Measurements from ENCODE around the gene IGF1R.

Gene IGF1R

GRCh38 chr15:98930576-98930975, 282.2 kb downstream of the IGF1R start:
- DNase-seq, result no peak

DNA sequence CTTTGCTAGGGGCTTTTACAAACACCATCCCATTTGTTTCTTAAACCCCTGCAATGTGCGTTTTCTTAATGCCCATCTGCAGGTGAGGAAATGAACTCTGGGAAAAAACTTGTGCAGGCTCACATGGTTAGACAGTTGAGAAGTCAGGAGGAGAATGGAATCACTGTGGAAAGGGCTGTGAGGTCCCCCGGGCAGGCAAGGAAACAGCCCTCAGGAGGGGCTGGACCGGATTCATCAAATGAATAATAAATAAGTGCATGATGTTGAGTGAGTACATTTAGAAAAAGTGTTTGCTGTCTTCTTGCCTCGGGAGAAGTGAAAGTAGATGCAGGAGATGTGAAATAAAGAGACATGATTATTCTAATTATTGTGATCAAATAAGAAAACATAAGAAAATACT, 282.7 kb downstream of the IGF1R start:
- no peak for DNase-seq

- DNase-seq, result no peak
These were observed 285.1 kb downstream of the IGF1R start for GRCh38 chr15:98933406-98933805.

- DNase-seq, result no peak
These were observed 287.4 kb downstream of the IGF1R start for GRCh38 chr15:98935736-98936135.

GRCh38 chr15:98937413-98938104, 289.2 kb downstream of the IGF1R start:
- DNase-seq, result no peak

- DNase-seq, result no peak
These were observed 289.7 kb downstream of the IGF1R start for GRCh38 chr15:98938105-98938417.

DNA sequence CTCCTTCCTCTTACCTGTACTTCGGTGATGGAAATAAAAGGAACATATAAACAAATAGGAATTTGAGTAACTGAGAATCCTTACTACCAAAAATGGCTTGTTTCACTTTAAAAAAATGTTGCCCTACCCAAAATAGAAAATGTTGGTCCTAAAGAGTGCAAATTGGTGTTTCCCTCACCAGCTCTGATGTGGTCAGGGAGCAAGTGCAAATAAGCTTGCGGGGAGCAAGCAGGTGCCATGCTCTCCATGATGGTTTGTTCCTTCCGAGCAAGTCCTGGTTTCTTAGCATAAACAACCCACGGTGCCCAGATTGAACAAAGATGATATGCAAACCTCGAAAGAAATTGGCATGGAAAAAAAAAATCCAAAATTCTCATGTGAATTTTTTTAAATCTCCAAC, 290.5 kb downstream of the IGF1R start:
- no peak for DNase-seq

- DNase-seq, result no peak
These were observed 291.2 kb downstream of the IGF1R start for GRCh38 chr15:98939311-98940080.

- no peak for DNase-seq
These were observed 293.4 kb downstream of the IGF1R start for GRCh38 chr15:98941595-98942255.

DNA sequence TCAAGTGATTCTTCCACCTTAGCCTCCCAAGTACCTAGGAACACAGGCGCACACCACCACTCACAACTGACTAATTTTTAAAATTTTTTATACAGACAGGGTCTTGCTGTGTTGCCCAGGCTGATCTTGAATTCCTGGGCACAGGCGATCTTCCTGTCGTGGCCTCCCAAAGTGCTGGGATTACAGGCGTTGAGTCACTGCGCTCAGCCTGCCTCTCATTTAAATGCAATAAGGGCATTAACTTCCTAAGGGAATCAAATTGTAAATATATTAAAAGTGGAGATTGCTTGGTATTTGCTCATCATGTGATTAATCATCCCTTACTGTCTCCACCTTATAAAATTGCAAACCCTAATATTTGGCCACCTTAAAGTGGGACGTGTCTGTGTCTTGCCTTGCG, 294.1 kb downstream of the IGF1R start:
- DNase-seq, result no peak

- no peak for DNase-seq
These were observed 294.7 kb downstream of the IGF1R start for GRCh38 chr15:98943051-98943508.

- no peak for DNase-seq
These were observed 295.3 kb downstream of the IGF1R start for GRCh38 chr15:98943601-98944151.

DNA sequence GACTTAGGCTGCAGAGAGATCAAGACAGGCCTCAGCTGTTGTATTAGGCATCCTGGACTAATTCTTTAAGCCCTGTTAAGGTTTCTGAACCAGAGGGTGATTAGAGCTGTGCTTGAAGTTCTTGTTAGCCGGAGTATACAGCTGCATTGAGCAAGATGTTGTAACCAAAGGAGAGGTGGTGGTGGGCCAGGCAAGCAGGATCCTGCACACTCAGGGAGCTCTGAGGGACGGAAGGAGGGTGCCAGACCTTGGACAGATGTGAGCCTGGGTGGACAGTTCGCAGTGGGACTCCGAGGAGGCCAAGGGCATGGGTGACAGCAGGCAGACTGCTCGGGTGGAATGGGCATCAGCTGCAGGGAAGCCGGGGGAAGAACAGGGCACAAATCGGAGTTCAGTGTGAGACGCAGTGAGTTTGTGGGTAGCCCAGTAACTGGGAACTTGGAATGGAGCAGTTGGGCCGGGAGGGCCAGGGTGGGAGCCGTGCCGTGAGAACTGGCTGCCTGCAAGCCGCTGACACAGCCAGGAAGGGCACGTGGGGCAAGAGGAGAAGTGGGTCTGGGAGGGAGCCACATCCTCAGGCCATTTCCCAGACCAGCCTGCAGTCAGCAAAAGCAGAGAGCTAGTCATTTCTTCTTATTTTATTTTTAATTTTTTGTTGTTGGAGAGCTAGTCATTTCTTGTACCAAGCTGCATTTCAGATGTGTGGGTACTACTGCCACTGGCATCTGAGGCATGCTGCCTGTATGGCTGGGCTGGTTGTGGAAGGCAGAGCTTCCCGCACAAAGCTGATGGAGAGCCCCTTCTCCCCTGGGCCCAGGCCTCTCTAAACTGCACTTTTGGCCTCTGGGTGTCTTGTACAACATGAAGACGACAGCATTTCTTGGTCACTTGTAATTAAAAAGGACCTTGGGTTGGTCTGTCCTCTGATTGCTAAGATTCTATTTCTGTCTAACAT, 298.2 kb downstream of the IGF1R start:
- no peak for DNase-seq

DNA sequence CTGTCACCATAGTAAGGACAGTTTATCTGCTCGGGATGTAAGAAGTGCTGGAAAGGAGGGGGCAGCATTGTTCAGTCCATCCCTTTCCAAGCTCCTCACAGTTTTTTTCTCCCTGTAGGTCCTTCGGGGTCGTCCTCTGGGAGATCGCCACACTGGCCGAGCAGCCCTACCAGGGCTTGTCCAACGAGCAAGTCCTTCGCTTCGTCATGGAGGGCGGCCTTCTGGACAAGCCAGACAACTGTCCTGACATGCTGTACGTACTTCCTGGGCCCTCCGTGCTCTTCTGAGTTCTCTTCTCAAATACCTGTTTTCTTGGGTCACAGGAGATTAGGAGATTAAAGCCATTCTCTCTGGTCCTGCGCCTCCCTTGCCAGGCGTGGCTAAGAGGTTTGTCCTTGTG, 300.1 kb downstream of the IGF1R start:
- no peak for DNase-seq

- DNase-seq, result no peak
These were observed 300.6 kb downstream of the IGF1R start for GRCh38 chr15:98948941-98949340.

DNA sequence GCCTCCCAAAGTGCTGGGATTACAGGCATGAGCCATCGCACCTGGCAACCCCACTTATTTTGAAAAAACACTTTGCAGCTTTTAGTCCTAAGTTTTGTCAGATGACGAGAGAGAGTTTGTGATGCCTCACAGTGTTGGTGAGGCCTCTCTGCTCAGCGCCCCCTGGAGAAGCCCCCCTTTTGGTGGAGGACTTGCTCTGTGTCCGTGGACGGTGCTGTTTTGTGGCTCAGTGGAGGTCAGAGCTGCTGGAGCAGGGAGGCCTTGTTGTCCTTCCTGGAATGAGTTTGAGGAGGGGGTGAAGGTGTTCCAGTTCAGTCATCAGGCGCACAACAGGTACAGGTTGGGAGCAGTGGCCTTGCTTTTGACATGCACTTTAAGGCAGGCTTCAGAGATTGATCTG, 301.3 kb downstream of the IGF1R start:
- no peak for DNase-seq

- DNase-seq, result no peak
These were observed 301.9 kb downstream of the IGF1R start for GRCh38 chr15:98950248-98950647.

DNA sequence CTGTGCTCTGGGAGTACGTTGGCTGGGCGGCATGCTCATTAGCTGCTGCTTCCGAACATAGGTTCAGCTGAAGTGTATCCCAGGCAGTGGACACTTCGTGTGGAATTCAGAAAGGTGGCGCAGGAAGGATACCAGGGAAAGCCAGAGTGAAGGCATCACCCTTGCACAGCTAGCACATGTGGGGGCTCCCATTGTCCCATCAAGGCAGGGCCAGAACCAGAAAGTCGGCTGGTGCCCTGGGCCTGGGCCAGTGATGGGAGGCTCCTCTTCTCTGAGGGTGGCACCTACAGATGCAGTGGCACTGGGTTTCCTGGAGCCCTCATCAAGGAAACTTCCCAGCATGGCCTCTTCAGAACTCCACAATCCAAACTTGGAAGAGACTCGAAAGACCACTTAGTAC, 302.7 kb downstream of the IGF1R start:
- no peak for DNase-seq

- no peak for DNase-seq
These were observed 303.4 kb downstream of the IGF1R start for GRCh38 chr15:98951493-98952320.

GRCh38 chr15:98952381-98952803, 304.1 kb downstream of the IGF1R start:
- no peak for DNase-seq

DNA sequence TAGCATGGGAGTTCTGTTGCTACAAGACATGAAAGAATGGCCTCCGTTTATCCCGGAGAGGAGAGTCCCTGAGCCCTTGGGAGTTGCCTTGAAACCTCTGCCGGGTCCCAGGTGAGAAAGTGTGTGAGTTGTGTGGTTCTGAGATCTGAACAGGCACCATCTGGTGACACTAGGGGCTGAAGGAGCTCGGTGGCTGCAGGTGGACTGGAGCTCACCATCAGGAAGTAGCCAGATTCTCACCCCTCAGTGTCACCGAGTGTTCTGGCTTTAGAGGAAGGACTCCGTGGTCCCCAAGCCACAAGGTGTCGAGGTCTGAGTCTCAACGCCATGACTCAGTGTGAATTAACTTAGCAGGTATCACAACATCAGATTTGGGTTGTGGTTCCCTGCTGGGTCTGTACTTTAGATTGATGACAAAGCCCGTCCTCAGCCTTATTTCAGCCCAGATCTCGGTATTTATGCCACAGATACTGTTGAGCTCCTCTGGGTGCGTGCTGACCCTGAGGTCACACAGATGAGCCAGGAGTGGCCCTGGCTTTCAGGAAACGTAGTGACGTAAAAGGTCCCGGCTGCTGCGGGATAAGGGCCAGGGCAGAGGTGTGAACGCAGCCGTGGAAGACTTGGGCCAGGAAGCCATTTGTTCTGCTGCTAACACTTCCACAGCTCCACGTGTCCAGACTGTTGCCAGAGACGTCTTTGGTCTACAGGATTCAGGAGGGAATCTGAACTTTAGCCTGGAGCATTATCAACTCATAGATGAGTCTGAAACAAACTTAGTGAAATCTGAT, 304.9 kb downstream of the IGF1R start:
- no peak for DNase-seq

Measured in NCI-H1436 (cell line).